Brain microvascular endothelial cell (primary cell): ENCODE results near the gene PFN1.
A peak's percentile ranks its signal among the peaks of the same experiment; 100 is the strongest.

ENCODE experiments used
- DNase-seq: peaks from one replicate; pipeline ENCODE4 v3.0.0-alpha.2; 2020
- H3K27ac ChIP-seq: fragments of 250-450 bp; sonication (Bioruptor Pico); 2 replicates; pipeline ENCODE4 v1.5.1; 2020; ENCODE audit warnings: mild to moderate bottlenecking, moderate library complexity
- H3K27me3 ChIP-seq: fragments of 250-450 bp; sonication (Bioruptor Pico); replicated peaks from 2 replicates; pipeline ENCODE4 v1.5.1; 2020; ENCODE audit warnings: mild to moderate bottlenecking
- H3K36me3 ChIP-seq: fragments of 250-450 bp; sonication (Bioruptor Pico); replicated peaks from 2 replicates; pipeline ENCODE4 v1.5.1; 2020; ENCODE audit warnings: mild to moderate bottlenecking
- H3K4me3 ChIP-seq: 2 replicates; pipeline ENCODE4 v1.5.1; 2011; ENCODE audit warnings: low read depth, mild to moderate bottlenecking, control low read depth, low read length, moderate library complexity
- in situ Hi-C: cut with HindIII; loops from 2 replicates; pipeline ENCODE4 v1.10.0; 2017; ENCODE audit warnings: low sequenced_read_pairs, low pct_ligation_motif_present
- TF ChIP-seq, protein P1 (sequence below): IDR thresholded peaks from 2 replicates; pipeline ENCODE4 v1.5.1; 2011; ENCODE audit warnings: low read depth, mild to moderate bottlenecking, moderate library complexity, low read length, control low read depth, inconsistent platforms; ENCODE audit errors: missing control alignments

Gene PFN1

DNA sequence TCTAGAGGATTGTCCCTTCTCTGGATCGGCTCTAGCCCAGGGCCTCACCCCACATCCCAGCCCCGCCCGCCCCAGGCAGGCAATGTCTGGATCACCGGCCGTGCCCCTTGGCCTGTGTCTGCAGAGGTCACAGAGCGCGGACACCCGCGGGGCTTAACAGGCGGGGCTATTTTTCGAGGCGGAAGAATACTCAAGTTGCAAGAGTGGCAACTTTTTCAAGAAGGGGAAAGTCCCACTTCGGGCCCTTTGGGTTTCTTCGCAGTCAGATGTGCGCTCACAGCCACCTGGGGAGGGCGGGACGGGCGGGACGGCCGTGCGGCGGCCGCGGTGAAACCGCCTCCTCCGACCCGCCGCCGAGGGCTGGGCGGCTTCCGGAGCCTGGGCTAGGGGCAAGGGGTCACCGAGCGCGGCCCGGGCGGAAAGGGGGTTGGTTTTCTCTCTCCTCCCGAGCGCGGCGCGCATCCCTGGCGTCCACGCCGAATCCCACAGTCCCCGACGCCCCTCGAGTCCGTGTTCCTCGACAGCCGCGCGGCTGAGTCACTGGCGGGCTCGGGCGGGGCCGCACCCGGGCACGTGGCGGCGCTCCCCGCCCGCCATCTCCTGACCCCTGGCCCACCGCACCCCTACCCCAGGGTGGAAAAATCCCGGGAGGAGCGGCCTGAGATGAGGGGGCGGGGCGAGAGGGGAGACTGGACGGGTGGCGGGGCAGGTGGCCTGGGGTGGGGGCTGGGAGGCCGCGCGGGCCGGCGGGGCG is 1.2 kb upstream of the PFN1 start:
- in situ Hi-C loops = no loop called here
- peaks cover 35% of the 10 kb centered on the region for H3K36me3 ChIP-seq
- TF ChIP-seq, protein P1, sequence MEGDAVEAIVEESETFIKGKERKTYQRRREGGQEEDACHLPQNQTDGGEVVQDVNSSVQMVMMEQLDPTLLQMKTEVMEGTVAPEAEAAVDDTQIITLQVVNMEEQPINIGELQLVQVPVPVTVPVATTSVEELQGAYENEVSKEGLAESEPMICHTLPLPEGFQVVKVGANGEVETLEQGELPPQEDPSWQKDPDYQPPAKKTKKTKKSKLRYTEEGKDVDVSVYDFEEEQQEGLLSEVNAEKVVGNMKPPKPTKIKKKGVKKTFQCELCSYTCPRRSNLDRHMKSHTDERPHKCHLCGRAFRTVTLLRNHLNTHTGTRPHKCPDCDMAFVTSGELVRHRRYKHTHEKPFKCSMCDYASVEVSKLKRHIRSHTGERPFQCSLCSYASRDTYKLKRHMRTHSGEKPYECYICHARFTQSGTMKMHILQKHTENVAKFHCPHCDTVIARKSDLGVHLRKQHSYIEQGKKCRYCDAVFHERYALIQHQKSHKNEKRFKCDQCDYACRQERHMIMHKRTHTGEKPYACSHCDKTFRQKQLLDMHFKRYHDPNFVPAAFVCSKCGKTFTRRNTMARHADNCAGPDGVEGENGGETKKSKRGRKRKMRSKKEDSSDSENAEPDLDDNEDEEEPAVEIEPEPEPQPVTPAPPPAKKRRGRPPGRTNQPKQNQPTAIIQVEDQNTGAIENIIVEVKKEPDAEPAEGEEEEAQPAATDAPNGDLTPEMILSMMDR = no peak
- H3K4me3 ChIP-seq = peak overlapping the region; percentile 60
- peak; percentile 53 for DNase-seq
- peak overlapping the region; percentile 88 for H3K27ac ChIP-seq
- H3K27me3 ChIP-seq = no peaks in the 10 kb centered on the region

DNA sequence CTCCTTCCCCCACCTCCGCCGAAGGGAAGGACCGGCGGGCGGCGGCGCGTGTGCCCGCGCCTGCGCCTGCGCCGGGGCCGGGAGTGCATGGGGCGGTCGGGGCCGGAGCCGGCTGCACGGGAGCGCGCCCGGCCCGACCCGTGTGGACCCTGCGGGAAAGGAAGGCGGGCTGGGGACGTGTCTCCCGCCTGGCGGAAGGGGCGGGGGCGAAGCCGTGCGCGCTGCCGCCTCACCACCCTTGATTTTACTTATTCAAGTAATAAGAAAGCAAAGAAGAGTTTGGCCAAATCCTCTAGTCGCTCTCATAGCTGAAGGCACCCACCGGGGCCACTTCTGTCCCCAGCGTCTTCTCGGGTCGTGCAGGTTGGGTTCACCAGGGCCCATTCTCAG is 596 bp upstream of the PFN1 start:
- Histone ChIP-seq H3K36me3 (peaks cover 41% of the 10 kb centered on the region), H3K27me3 (no peaks in the 10 kb centered on the region), H3K27ac (peak overlapping the region; percentile 88), H3K4me3 (peak overlapping the region; percentile 60)
- TF ChIP-seq, protein P1 = no peak
- in situ Hi-C loops = no loop called here
- DNase-seq = peak; percentile 73

DNA sequence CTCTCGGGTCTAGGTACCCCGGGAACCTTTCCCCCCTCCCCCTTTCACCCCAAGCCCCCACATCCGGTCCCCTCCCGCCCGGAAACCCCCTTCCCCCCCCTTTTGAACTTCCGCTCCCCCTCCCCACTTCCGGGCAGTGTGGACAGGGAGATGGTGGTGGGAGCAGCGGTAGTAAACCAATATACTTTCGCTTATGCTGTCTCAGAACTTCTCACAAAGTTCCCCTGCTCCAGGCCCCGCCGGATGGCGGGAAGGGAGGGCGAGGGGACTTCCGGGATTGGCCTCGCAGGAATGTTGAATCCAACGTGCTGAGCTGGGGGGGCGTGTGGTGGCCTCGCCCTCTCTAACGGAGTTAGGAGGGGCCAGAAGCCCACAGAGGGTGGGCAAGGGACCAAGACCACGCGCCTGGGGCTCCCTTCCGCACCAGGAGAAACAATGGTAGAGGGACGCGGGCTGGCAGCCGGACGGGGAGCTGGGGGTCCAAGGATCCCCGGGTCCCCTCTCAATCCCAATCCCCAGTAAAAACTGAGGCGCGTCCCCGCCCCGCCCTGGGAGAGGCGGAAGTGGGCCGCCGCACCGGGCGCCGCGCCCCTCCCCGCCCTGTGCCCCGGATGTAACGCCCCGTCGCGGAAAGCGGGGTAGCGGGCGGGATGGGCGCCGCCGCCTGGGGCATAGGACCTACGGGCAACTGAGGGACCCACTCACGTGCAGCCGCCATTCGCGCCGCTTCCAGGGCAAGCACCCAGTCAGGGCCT is 742 bp downstream of the PFN1 start:
- TF ChIP-seq, protein P1 = no peak
- H3K36me3 ChIP-seq = peaks cover 55% of the 10 kb centered on the region
- peak overlapping the region; percentile 99 for H3K4me3 ChIP-seq

DNA sequence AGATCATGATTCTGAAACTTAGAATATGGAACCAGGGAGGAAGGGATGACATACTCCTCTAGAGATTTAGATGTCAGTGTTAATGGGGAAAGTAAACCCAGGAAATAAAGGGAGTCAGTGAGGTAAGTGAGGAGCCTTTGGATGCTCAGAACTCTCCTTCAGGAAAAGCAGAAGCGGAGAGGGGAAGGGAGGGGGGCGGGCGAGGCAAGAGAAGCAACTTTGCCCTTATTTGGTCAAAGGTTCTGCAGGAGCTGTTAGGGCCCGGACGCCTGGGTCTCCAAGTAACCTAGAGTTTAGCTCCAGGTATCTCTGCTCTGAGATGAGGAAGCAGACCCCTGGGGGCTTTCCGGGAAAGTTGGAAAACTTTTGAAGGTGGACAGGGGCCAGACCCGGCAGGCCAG is 1.3 kb downstream of the PFN1 start:
- H3K36me3 ChIP-seq = peaks cover 57% of the 10 kb centered on the region
- in situ Hi-C loops = no loop called here

More for the DNA sequence above, 742 bp downstream of the PFN1 start:
- Histone ChIP-seq H3K27ac (peak overlapping the region; percentile 88), H3K27me3 (no peaks in the 10 kb centered on the region)
- in situ Hi-C loops = no loop called here
- DNase-seq = peak; percentile 29

DNA sequence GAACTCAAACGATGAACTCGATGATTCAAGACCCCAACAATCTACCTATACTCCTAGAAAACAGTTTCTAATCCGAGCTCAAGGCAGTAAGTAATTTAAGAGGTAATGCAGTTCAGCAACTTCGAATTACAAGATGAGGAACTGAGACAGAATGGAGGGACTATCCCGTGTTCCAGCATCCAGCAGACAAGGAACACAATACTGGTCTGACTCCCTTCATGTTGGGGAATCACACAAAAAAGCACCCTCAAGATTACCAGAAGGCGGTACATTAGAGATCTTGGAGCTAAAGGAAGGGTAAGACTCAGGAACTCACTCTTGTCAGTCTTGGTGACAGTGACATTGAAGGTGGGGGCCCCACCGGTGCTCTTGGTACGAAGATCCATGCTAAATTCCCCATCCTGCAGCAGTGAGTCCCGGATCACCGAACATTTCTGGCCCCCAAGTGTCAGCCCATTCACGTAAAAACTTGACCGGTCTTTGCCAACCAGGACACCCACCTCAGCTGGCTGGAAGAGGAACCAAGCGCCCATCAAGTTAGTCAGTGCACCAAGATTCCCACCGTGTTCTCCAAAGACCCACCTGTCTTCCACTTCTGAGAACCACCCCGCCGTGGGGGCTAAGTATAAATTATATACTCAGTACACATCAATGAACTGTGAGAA is 1.9 kb downstream of the PFN1 start:
- in situ Hi-C loops = no loop called here
- peak overlapping the region; percentile 44 for H3K27ac ChIP-seq
- no peak for DNase-seq
- no peaks in the 10 kb centered on the region for H3K27me3 ChIP-seq
- H3K4me3 ChIP-seq = peak overlapping the region; percentile 99
- H3K36me3 ChIP-seq = peaks cover 57% of the 10 kb centered on the region
- TF ChIP-seq, protein P1 = no peak

More for the DNA sequence above, 1.3 kb downstream of the PFN1 start:
- no peak for DNase-seq
- H3K27me3 ChIP-seq = no peaks in the 10 kb centered on the region
- H3K4me3 ChIP-seq = peak overlapping the region; percentile 99
- H3K27ac ChIP-seq = peak overlapping the region; percentile 44
- TF ChIP-seq, protein P1 = no peak
